Memory B cell (primary cell): ENCODE measurements around the gene MAP3K4.

Experiments used
- ATAC-seq: fragments of 150-1000 bp; cut with Tn5 transposase; 2 replicates; pipeline ENCODE4 v1.10.0; 2021; ENCODE audit warnings: low read depth, mild to moderate bottlenecking, moderate library complexity
- DNase-seq, 2 donors: peaks; one replicate each; pipeline ENCODE4 v3.0.0; 2022; ENCODE audit warnings: low spot score in 2 of 2
- H3K27ac Mint-ChIP-seq: one replicate; pipeline ENCODE4 v1.8.0; 2022; ENCODE audit warnings: mild to moderate bottlenecking, moderate library complexity, mixed read lengths
- H3K27me3 Mint-ChIP-seq: one replicate; pipeline ENCODE4 v1.8.0; 2022; ENCODE audit warnings: mixed read lengths
- H3K36me3 Mint-ChIP-seq: one replicate; pipeline ENCODE4 v1.8.0; 2022; ENCODE audit warnings: mild to moderate bottlenecking, mixed read lengths
- H3K4me1 Mint-ChIP-seq: one replicate; pipeline ENCODE4 v1.8.0; 2022; ENCODE audit warnings: mixed read lengths
- H3K4me3 Mint-ChIP-seq: one replicate; pipeline ENCODE4 v1.8.0; 2022; ENCODE audit warnings: mild to moderate bottlenecking, moderate library complexity, mixed read lengths
- H3K9me3 Mint-ChIP-seq: one replicate; pipeline ENCODE4 v1.8.0; 2022; ENCODE audit warnings: mixed read lengths

The MAP3K4 gene, protein sequence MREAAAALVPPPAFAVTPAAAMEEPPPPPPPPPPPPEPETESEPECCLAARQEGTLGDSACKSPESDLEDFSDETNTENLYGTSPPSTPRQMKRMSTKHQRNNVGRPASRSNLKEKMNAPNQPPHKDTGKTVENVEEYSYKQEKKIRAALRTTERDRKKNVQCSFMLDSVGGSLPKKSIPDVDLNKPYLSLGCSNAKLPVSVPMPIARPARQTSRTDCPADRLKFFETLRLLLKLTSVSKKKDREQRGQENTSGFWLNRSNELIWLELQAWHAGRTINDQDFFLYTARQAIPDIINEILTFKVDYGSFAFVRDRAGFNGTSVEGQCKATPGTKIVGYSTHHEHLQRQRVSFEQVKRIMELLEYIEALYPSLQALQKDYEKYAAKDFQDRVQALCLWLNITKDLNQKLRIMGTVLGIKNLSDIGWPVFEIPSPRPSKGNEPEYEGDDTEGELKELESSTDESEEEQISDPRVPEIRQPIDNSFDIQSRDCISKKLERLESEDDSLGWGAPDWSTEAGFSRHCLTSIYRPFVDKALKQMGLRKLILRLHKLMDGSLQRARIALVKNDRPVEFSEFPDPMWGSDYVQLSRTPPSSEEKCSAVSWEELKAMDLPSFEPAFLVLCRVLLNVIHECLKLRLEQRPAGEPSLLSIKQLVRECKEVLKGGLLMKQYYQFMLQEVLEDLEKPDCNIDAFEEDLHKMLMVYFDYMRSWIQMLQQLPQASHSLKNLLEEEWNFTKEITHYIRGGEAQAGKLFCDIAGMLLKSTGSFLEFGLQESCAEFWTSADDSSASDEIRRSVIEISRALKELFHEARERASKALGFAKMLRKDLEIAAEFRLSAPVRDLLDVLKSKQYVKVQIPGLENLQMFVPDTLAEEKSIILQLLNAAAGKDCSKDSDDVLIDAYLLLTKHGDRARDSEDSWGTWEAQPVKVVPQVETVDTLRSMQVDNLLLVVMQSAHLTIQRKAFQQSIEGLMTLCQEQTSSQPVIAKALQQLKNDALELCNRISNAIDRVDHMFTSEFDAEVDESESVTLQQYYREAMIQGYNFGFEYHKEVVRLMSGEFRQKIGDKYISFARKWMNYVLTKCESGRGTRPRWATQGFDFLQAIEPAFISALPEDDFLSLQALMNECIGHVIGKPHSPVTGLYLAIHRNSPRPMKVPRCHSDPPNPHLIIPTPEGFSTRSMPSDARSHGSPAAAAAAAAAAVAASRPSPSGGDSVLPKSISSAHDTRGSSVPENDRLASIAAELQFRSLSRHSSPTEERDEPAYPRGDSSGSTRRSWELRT (N-terminal part only)

DNA sequence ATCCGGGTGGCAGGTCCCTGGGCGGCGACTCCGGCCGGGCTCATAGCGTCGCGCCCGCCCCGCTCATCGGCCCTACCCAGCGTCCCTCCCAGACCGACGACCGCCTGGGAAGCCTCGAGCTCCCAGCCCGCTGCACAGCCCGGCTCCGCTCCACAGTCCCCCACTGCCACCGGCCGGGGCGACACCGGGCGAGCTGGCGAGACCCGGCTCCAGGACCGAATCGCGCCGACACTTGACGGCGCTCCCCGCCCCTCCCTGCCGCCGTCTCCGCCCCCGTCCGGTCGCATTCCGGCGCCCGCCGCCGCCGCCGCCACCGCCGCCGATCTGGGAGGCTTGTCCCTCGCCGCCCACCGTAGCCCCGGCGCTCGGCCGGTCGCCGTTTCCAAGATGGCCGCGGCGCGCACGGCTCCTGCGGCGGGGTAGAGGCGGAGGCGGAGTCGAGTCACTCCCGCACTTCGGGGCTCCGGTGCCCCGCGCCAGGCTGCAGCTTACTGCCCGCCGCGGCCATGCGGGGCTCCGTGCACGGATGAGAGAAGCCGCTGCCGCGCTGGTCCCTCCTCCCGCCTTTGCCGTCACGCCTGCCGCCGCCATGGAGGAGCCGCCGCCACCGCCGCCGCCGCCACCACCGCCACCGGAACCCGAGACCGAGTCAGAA, at the start of gene MAP3K4:
MAP3K4 (plus strand) TSS at position 364 of the 655 bp plus-strand sequence; CDS start at position 527, 163 bp downstream.
- DNase-seq, result peak; percentile 74 to 84
- Mint-ChIP-seq H3K9me3 (peaks cover 2% of the 10 kb centered on the region), H3K27me3 (peaks cover 3% of the 10 kb centered on the region), H3K4me3 (peak within 1 kb of the TSS; percentile 91), H3K4me1 (peaks cover 19% of the 10 kb centered on the region), H3K36me3 (no peaks in the 10 kb centered on the region), H3K27ac (peak within 1 kb of the TSS; percentile 90)
- ATAC-seq, result peak; percentile 73

DNA sequence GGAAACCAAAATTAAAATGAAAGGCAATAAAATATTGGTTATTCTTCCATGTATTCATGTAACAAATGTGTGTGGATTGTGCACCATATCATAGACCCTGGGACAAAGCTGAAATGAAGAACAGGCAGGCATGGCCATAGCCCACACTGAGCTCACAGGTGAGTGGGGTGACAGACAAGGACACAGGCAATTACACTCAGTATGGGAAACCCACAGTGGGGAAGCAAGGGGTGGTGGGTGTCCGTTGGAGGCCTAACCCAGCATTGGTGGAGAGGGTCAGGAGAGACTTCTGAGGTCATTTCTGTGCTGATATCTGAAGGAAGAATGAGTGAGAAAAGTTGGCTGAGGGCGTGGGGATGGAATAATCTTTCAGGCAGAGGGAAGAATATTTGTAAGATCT, 47.6 kb upstream of the MAP3K4 start:
- no peaks in the 10 kb centered on the region for H3K9me3 Mint-ChIP-seq
- H3K4me1 Mint-ChIP-seq, result no peaks in the 10 kb centered on the region
- no peak overlapping the region for H3K4me3 Mint-ChIP-seq
- no peaks in the 10 kb centered on the region for H3K36me3 Mint-ChIP-seq
- DNase-seq, result no peak
- ATAC-seq, result no peak
- H3K27me3 Mint-ChIP-seq, result peaks cover 9% of the 10 kb centered on the region
- no peak overlapping the region for H3K27ac Mint-ChIP-seq

DNA sequence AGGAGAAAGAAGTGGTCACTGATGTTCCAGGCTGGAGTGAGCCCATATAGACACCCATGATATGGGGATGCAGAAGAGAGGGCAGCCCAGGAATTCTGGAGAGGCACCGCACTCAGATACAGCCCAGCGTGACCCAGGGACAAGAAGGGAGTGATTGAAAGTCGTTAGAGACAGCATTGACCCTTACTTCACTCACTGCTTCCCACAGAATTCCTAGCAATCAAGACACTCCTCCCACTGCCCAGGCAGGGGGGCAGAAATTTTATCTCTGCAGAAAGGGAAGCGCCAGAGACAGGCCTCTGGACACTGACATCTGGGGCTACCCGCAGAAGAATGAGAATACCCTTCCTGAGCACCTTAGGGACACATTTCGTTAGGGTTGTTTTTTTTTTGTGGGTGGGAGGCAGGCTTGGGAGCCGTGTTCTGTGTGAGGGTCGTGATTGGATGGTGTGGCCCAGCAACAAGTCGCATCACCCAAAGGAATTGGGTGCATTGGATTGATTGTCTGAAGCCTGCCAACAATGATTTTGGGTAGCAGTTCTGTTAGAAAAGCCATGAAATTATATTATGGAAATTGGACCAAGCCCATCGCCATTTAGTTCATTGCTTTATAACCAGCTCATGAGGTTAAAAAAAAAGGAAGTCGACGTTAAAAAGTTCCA, 45.9 kb upstream of the MAP3K4 start:
- DNase-seq (no peak), ATAC-seq (no peak)
- Mint-ChIP-seq H3K36me3 (no peaks in the 10 kb centered on the region), H3K9me3 (no peaks in the 10 kb centered on the region), H3K27me3 (peaks cover 7% of the 10 kb centered on the region), H3K27ac (no peak overlapping the region), H3K4me3 (no peak overlapping the region), H3K4me1 (no peaks in the 10 kb centered on the region)

DNA sequence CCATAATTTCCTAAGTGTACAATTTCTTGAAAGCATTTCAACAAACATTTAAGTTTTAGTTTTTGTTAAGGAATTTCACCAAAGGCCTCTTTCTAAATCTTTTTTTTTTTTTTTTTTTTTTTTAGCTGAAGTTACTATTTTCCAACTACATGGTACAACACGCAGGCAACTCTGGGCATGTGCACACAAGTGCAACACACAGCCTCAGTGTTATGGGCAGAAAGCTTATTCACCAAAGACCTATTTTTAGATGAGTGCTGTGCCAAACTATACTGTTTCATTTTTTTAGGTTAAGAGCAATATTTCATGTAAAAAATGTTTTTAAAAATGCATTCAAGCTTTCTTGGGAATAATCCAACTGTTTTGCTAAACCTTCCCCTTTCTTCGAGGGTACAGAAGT, 42.0 kb upstream of the MAP3K4 start:
- DNase-seq, result no peak
- Mint-ChIP-seq H3K36me3 (no peaks in the 10 kb centered on the region), H3K4me1 (no peaks in the 10 kb centered on the region), H3K9me3 (peaks cover 2% of the 10 kb centered on the region), H3K27me3 (peaks cover 16% of the 10 kb centered on the region), H3K27ac (no peak overlapping the region), H3K4me3 (no peak overlapping the region)
- no peak for ATAC-seq

DNA sequence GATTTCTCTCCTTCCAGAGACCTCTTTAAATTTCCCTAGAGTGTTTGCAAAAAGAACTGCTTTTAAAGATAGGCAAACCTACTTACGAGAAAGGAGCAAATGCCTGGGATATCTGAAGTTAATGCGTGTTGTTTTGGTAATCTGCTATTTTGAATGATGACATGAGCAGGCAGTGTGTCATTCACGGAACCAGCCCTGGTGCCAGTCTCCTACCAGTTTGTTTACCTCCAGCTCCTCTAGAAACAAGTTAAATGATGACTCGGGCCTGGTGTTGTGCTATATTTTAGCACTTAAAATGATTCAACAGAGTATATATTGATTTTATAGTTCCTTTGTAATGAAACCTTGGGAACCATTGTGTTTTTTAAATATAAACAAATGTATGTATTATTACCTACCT, 41.1 kb upstream of the MAP3K4 start:
- no peak overlapping the region for H3K27ac Mint-ChIP-seq
- H3K27me3 Mint-ChIP-seq, result peaks cover 17% of the 10 kb centered on the region
- ATAC-seq, result no peak
- no peaks in the 10 kb centered on the region for H3K36me3 Mint-ChIP-seq
- H3K4me1 Mint-ChIP-seq, result no peaks in the 10 kb centered on the region
- peaks cover 2% of the 10 kb centered on the region for H3K9me3 Mint-ChIP-seq
- no peak for DNase-seq
- no peak overlapping the region for H3K4me3 Mint-ChIP-seq

DNA sequence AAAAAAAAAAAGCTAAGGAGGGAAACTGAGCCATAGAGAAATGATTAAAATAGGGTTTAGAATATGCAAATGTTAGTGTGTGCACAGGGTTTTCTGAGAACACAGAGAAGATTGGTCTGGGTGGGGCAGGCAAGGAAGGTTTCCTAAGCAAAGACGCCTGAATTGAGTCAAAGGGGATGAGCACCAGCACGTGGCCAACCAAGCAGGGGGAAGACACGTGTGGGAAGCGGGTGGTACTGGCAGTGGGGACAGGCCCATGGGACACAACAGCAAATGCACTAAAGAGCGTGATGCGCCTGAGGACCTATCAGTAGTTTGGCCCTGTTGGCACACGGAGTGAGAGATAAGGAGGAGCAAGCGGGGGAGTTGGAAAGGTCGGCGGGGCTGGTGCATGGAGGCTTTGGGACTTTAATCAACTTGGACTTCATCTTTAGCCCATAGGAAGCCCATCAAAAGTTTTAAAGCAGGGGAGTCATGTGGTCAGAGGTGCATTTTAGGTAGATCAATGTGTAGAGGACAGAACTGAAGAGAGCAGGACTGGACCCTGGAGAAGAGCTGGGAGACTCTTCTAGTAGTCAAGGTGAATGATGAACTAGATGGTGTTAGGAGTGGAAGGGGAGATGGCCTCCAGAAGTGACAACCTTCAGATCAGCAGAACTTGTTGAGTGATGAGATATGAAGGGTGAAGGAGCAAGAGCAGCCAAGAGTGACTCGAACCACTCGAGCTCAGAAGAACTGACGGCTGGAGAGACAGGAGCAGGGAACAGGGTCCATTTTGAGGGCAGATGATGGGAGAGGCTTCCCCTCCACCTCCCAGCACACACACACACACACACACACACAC, 40.2 kb upstream of the MAP3K4 start:
- no peak for ATAC-seq
- no peak overlapping the region for H3K27ac Mint-ChIP-seq

DNA sequence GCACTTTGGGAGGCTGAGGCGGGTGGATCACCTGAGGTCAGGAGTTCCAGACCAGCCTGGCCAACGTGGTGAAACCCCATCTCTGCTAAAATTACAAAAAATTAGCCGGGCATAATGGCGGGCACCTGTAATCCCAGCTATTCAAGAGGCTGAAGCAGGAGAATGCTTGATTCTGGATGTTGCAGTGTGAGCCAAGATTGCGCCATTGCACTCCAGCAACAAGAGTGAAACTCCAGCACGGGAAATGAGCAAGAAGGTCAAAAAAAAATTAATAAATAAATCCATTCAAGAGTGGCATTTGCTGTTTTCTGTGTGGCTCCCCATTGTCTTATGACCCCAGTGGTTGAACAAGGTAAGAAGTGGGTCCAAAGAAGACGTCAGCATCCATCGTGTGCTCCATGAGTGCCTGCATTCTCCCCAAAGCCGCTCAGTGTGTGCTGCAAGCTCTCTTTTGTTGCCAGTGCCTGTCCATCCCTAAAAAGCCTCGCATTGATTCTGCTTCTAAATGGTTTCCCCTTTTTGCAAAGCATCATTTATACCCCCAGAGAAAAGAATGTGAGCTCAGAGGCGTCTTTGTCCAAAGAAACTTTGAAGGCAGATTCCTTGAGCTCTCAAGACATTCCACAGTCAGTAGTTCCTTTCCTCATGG, 38.8 kb upstream of the MAP3K4 start:
- no peak for ATAC-seq
- DNase-seq, result no peak
- Mint-ChIP-seq H3K4me1 (no peaks in the 10 kb centered on the region), H3K9me3 (peaks cover 2% of the 10 kb centered on the region), H3K36me3 (no peaks in the 10 kb centered on the region), H3K27me3 (peaks cover 24% of the 10 kb centered on the region), H3K4me3 (no peak overlapping the region), H3K27ac (no peak overlapping the region)

More for the DNA sequence above, 40.2 kb upstream of the MAP3K4 start:
- H3K9me3 Mint-ChIP-seq, result peaks cover 2% of the 10 kb centered on the region
- H3K27me3 Mint-ChIP-seq, result peaks cover 22% of the 10 kb centered on the region
- no peaks in the 10 kb centered on the region for H3K4me1 Mint-ChIP-seq
- no peak overlapping the region for H3K4me3 Mint-ChIP-seq
- no peaks in the 10 kb centered on the region for H3K36me3 Mint-ChIP-seq
- no peak for DNase-seq

DNA sequence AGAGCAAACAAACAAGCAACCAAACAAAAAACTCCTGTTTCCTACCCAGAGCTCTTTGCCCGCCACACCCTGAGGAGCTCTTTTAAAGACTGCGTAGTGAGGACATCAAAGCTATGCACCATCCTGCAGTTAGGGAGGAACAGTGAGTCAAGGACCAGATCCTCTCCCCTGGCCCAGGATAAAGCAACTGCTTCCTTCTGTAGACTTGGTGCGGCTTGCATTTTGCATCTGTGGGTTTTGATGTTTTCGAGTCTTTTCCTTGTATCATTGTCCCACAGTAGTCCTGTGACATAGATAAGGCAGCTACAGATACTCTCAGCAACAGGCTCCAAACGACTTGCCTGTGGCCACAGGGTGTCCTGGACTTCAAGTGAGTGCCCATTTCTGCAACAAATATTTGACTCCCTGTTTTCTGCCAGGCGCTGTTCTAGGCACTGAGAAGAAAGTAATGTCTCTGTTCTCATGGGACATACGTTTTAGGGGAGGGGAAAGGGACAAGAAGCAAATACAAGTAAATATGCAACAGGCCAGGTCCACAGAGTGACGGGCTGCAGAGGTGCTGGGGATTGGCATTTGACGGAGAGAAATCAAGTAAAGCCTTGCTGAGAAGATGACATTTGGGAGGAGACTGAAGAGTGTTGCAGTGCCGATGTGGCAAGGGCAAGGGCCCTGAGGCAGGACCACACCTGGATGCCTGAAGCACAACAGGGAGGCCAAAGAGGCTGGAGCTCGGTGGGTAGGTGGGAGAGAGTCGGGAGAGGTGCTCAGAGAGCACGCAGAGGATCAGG, 35.9 kb upstream of the MAP3K4 start:
- Mint-ChIP-seq H3K4me3 (no peak overlapping the region), H3K9me3 (peaks cover 2% of the 10 kb centered on the region), H3K27me3 (peaks cover 25% of the 10 kb centered on the region), H3K36me3 (no peaks in the 10 kb centered on the region), H3K27ac (no peak overlapping the region), H3K4me1 (no peaks in the 10 kb centered on the region)
- ATAC-seq, result no peak
- no peak for DNase-seq

DNA sequence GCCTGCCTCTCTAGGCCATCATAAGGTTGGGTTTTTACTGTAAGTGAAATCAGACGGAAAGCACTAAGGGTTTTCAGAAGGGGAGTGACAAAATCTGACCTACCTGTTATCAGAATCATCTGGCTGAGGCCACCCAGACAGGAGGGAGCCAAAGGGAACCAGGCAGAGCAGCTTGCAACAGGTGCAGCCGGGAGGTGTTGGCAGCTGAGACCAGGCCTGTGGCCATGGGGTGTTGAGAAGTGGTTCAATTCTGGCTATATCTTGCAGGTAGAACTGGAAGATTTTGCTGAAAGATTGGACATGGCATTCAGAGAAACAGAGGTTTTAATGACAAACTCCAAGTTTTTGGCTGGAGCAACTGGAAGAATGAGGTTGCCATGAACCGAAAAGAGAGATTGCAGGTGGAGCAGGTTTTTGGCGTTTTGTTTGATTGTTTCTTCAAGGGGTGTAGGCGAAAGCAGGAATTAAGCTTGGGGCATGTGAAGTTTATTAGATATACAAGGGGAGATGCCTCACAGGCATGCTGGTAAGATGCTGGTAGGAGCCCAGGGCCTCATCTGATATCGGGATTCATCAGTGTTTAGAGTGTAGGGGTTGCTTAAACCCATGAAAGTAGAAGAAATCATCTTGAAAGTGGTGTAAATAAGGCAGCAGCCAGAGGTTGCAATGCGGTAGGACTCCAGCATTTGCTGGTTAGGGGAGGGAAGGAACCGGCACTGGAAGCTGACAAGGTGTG, 35.1 kb upstream of the MAP3K4 start:
- peaks cover 2% of the 10 kb centered on the region for H3K9me3 Mint-ChIP-seq
- no peak overlapping the region for H3K4me3 Mint-ChIP-seq
- DNase-seq, result no peak
- no peaks in the 10 kb centered on the region for H3K36me3 Mint-ChIP-seq
- no peak for ATAC-seq
- peaks cover 20% of the 10 kb centered on the region for H3K27me3 Mint-ChIP-seq
- H3K4me1 Mint-ChIP-seq, result no peaks in the 10 kb centered on the region
- no peak overlapping the region for H3K27ac Mint-ChIP-seq

DNA sequence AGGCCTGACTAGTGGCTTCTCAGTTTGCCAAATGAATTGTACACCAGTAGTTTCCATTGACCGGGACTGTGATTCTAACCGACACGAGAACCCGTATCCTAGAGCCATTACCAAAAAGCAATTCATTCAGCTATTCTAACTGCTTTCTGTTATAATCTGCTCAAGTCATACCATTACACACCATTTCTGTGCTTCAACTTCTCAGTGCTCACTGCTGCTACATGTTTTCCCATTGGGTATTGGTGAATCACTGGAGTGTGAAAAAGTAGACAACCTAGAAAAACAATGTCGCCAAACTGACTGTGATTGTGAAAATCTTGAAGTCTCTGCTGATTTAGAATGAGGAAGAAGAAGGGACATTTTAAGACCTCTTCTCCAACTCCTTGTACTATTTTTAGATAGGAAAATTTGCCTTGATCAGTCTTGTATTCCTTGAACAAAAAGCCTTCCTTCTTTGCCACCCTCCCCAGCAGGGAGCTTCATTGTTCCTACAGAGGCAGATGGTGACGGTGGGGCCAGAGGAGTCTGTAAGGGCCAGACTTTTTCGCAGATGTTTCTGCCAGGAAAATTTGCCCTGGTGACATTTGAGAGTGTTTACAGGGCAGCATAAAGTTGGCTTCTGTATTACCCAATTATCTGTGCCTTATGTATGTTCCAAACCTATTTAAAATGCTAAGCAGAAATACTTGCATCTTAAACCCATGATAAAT, 31.7 kb upstream of the MAP3K4 start:
- H3K4me1 Mint-ChIP-seq, result no peaks in the 10 kb centered on the region
- H3K9me3 Mint-ChIP-seq, result no peaks in the 10 kb centered on the region
- no peak overlapping the region for H3K4me3 Mint-ChIP-seq
- H3K27ac Mint-ChIP-seq, result no peak overlapping the region
- no peaks in the 10 kb centered on the region for H3K36me3 Mint-ChIP-seq
- ATAC-seq, result no peak
- peaks cover 10% of the 10 kb centered on the region for H3K27me3 Mint-ChIP-seq
- DNase-seq, result no peak
